OCI-LY7 (cell line): ENCODE measurements around the gene LRGUK. TPM values are rescaled to one million over a fixed set of nuclear protein-coding genes. Genes with fewer than 3 reads are reported as not detected.

Source experiments
- BruUV-seq: library from RNA; stranded (reverse); fragments of 400-500 nt; replicated peaks from 2 replicates; lab custom pipeline; 2021; lab: Mats Ljungman, UMichigan
- CTCF ChIA-PET: fragments of 300-600 bp; sonication (Branson Sonifier 250); formaldehyde crosslinking; loops from one replicate; lab custom pipeline; 2022; ENCODE audit warnings: antibody characterized with exemption; ENCODE audit not compliant: unreplicated experiment; lab: Charles Lee
- POLR2A ChIA-PET: fragments of 300-600 bp; sonication (Branson Sonifier 250); formaldehyde crosslinking; loops from one replicate; lab custom pipeline; 2022; ENCODE audit warnings: antibody characterized with exemption; lab: Charles Lee
- DNase-seq: peaks from one replicate; pipeline ENCODE4 v3.0.0-alpha.2; 2015; ENCODE audit warnings: low spot score
- H2AFZ ChIP-seq: fragments of 200-600 bp; sonication (generic), shearing (Covaris generic); 2 replicates; pipeline ENCODE4 v1.6.1; 2014; ENCODE audit warnings: mild to moderate bottlenecking, antibody characterized with exemption, low read length, moderate library complexity
- H3K27ac ChIP-seq: fragments of 200-600 bp; sonication (generic); 2 replicates; pipeline ENCODE4 v1.5.1; 2014; ENCODE audit warnings: mixed run types, low read depth, mild to moderate bottlenecking, moderate library complexity, low read length, inconsistent platforms; ENCODE audit not compliant: poor library complexity, severe bottlenecking
- H3K36me3 ChIP-seq: fragments of 200-600 bp; sonication (generic); 2 replicates; pipeline ENCODE4 v1.6.1; 2014; ENCODE audit warnings: mild to moderate bottlenecking, antibody characterized with exemption, low read length, moderate library complexity, mixed read lengths; ENCODE audit not compliant: insufficient read depth
- H3K4me1 ChIP-seq: fragments of 200-600 bp; sonication (generic); 2 replicates; pipeline ENCODE4 v1.5.1; 2014; ENCODE audit warnings: mild to moderate bottlenecking, low read length; ENCODE audit not compliant: insufficient read depth, poor library complexity, severe bottlenecking
- H3K4me2 ChIP-seq: fragments of 200-600 bp; sonication (generic); 2 replicates; pipeline ENCODE4 v1.6.1; 2014; ENCODE audit warnings: mild to moderate bottlenecking, low read length
- H3K4me3 ChIP-seq: fragments of 200-600 bp; sonication (generic); 2 replicates; pipeline ENCODE4 v1.5.1; 2014; ENCODE audit warnings: mild to moderate bottlenecking, low read depth, low read length; ENCODE audit not compliant: poor library complexity, severe bottlenecking
- H3K79me2 ChIP-seq: fragments of 200-600 bp; sonication (generic); 2 replicates; pipeline ENCODE4 v1.6.1; 2016; ENCODE audit warnings: low read depth, mild to moderate bottlenecking, low read length, moderate library complexity, mixed read lengths; ENCODE audit not compliant: insufficient read depth
- H3K9me2 ChIP-seq: fragments of 200-600 bp; sonication (generic); 2 replicates; pipeline ENCODE4 v1.6.1; 2016; ENCODE audit warnings: mild to moderate bottlenecking, low read length, mixed read lengths; ENCODE audit not compliant: insufficient read depth
- H3K9me3 ChIP-seq: fragments of 200-600 bp; sonication (generic); 2 replicates; pipeline ENCODE4 v1.6.1; 2014; ENCODE audit warnings: mild to moderate bottlenecking, mixed run types, low read length, mixed read lengths
- H4K20me1 ChIP-seq: fragments of 200-600 bp; sonication (generic); 2 replicates; pipeline ENCODE4 v1.6.1; 2014; ENCODE audit warnings: mild to moderate bottlenecking, antibody characterized with exemption, low read length, moderate library complexity, mixed read lengths; ENCODE audit not compliant: insufficient read depth
- CTCF ChIP-seq: fragments of 200-600 bp; sonication (generic); conservative IDR thresholded peaks from 2 replicates; pipeline ENCODE4 v1.5.1; 2014; ENCODE audit warnings: mild to moderate bottlenecking, antibody characterized with exemption, low read length, moderate library complexity, mixed read lengths
- EZH2phosphoT487 ChIP-seq: fragments of 200-600 bp; sonication (generic); IDR thresholded peaks from 2 replicates; pipeline ENCODE4 v1.6.1; 2018; ENCODE audit warnings: low read depth, borderline replicate concordance, mild to moderate bottlenecking, mixed run types, antibody characterized with exemption, low read length, moderate library complexity, mixed read lengths
- intact Hi-C: fragments of 100-400 bp; cut with micrococcal nuclease; formaldehyde crosslinking; loops from one replicate; pipeline ENCODE4 v1.10.0; 2022; ENCODE audit not compliant: unreplicated experiment
- total RNA-seq, 2 experiments: library from RNA; depleted of rRNA in 1 of 2; stranded (reverse); fragments of >200 nt in 1 of 2; shearing (Covaris generic) in 1 of 2; gene quantifications; 2 replicates each; pipeline ENCODE4 v1.2.3, GENCODE V29; 2014 to 2022

The LRGUK gene
- total RNA-seq, 2 experiments from 2014 or later, result 0.46 to 0.95 TPM

GRCh38 chr7:134179036-134180011 lies 52.2 kb downstream of the LRGUK start:
- no peak overlapping the region for H3K27ac ChIP-seq
- no peak overlapping the region for H3K4me3 ChIP-seq
- no peak for TF ChIP-seq CTCF
- POLR2A ChIA-PET, result interaction anchor here (0.6 to 1.2 kb wide), 4 partner anchors 9 to 46 kb away, joined by 3 to 5 read pairs (median 4); no protein-coding TSS in a partner anchor
- DNase-seq, result no peak
- H2AFZ ChIP-seq, result no peak overlapping the region
- intact Hi-C loops, result no loop called here
- H3K79me2 ChIP-seq, result no peaks in the 10 kb centered on the region
- H3K9me3 ChIP-seq, result no peaks in the 10 kb centered on the region
- no peaks in the 10 kb centered on the region for H3K9me2 ChIP-seq
- H3K36me3 ChIP-seq, result no peaks in the 10 kb centered on the region
- no peaks in the 10 kb centered on the region for H3K4me1 ChIP-seq
- CTCF ChIA-PET, result interaction anchor here (0.6 kb wide), 1 partner anchor 1661 kb away, joined by 3 read pairs; no protein-coding TSS in a partner anchor
- H4K20me1 ChIP-seq, result no peaks in the 10 kb centered on the region
- BruUV-seq, result no TSS peak
- no peak overlapping the region for H3K4me2 ChIP-seq

- ChIA-PET POLR2A (interaction anchor here (0.5 to 1.2 kb wide), 3 partner anchors 10 to 1084 kb away, joined by 3 to 5 read pairs (median 4); no protein-coding TSS in a partner anchor), CTCF (no interaction called here)
- Histone ChIP-seq H4K20me1 (no peaks in the 10 kb centered on the region), H3K36me3 (no peaks in the 10 kb centered on the region), H3K4me2 (no peak overlapping the region), H2AFZ (no peak overlapping the region), H3K4me1 (no peaks in the 10 kb centered on the region), H3K79me2 (no peaks in the 10 kb centered on the region), H3K4me3 (no peak overlapping the region), H3K9me2 (no peaks in the 10 kb centered on the region), H3K9me3 (no peaks in the 10 kb centered on the region), H3K27ac (no peak overlapping the region)
- BruUV-seq, result no TSS peak
- no peak for DNase-seq
- intact Hi-C loops, result no loop called here
- TF ChIP-seq EZH2phosphoT487 (no peak), CTCF (no peak)
These were observed 53.2 kb downstream of the LRGUK start for GRCh38 chr7:134180376-134180775.

GRCh38 chr7:134182078-134182477 lies 54.9 kb downstream of the LRGUK start:
- no peak overlapping the region for H3K4me2 ChIP-seq
- ChIA-PET CTCF (no interaction called here), POLR2A (no interaction called here)
- no peaks in the 10 kb centered on the region for H3K4me1 ChIP-seq
- no peak overlapping the region for H3K4me3 ChIP-seq
- H3K9me2 ChIP-seq, result no peaks in the 10 kb centered on the region
- H2AFZ ChIP-seq, result no peak overlapping the region
- H3K79me2 ChIP-seq, result no peaks in the 10 kb centered on the region
- no peaks in the 10 kb centered on the region for H4K20me1 ChIP-seq
- DNase-seq, result no peak
- H3K36me3 ChIP-seq, result no peaks in the 10 kb centered on the region
- no peaks in the 10 kb centered on the region for H3K9me3 ChIP-seq
- TF ChIP-seq CTCF (no peak), EZH2phosphoT487 (no peak)
- intact Hi-C loops, result no loop called here
- BruUV-seq, result no TSS peak
- no peak overlapping the region for H3K27ac ChIP-seq
